IMR-90 (cell line): ENCODE measurements around the gene GPN1.

Source experiments
- CEBPB ChIP-seq: IDR thresholded peaks from 2 replicates; pipeline ENCODE4 v1.6.1; 2012; ENCODE audit warnings: low read depth, low read length, improper control_type of control experiment
- POLR2A ChIP-seq: IDR thresholded peaks from 2 replicates; pipeline ENCODE4 v1.6.1; 2012; ENCODE audit warnings: mild to moderate bottlenecking, low read depth, low read length
- RAD21 ChIP-seq: IDR thresholded peaks from 2 replicates; pipeline ENCODE4 v1.6.1; 2012; ENCODE audit warnings: low read length, improper control_type of control experiment
- SMC3 ChIP-seq: fragments of 150-350 bp; IDR thresholded peaks from 2 replicates; pipeline ENCODE4 v1.6.1; 2016; ENCODE audit warnings: low read depth, mild to moderate bottlenecking, antibody characterized with exemption, low read length, moderate library complexity
- TF ChIP-seq, protein P1 (sequence below): conservative IDR thresholded peaks from 2 replicates; pipeline ENCODE4 v1.5.1; 2012; ENCODE audit warnings: mild to moderate bottlenecking, low read depth, low read length, improper control_type of control experiment

DNA sequence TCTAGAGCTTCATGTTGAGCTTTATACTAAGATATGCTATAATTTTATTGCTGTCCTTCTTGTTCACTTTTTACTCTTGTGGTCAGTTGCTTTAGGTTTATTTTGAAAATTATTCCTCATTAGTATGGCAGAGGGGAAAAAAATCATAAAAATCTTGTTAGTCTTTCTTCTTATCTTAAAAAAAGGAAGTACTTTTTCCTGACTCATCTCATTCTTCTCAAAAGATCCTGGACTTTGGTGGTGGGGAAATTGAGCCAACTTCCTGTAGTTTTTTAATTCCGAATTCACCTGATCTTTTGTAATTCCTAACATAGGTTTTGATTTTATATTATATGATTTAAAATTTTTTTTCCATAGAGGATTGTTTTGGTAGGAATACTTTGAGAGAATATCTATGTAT is 38.6 kb downstream of the GPN1 start:
- TF ChIP-seq CEBPB (no peak), SMC3 (no peak), POLR2A (no peak), RAD21 (no peak)
- TF ChIP-seq, protein P1, sequence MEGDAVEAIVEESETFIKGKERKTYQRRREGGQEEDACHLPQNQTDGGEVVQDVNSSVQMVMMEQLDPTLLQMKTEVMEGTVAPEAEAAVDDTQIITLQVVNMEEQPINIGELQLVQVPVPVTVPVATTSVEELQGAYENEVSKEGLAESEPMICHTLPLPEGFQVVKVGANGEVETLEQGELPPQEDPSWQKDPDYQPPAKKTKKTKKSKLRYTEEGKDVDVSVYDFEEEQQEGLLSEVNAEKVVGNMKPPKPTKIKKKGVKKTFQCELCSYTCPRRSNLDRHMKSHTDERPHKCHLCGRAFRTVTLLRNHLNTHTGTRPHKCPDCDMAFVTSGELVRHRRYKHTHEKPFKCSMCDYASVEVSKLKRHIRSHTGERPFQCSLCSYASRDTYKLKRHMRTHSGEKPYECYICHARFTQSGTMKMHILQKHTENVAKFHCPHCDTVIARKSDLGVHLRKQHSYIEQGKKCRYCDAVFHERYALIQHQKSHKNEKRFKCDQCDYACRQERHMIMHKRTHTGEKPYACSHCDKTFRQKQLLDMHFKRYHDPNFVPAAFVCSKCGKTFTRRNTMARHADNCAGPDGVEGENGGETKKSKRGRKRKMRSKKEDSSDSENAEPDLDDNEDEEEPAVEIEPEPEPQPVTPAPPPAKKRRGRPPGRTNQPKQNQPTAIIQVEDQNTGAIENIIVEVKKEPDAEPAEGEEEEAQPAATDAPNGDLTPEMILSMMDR, result no peak
